Measurements from ENCODE around the gene ODAD4.

The ODAD4 gene

GRCh38 chr17:41973408-41973811 is 43.0 kb downstream of the ODAD4 start:
- FAIRE-seq = no peak
- TF ChIP-seq CTCF (IDR thresholded peaks at IDR 0.05; ENCODE audit: insufficient read depth, missing control alignments) = no peak
- no peak for DNase-seq (ENCODE audit: insufficient read length, low spot score)

- TF ChIP-seq CTCF (IDR thresholded peaks at IDR 0.05; ENCODE audit: insufficient read depth, missing control alignments) = no peak
- no peak for DNase-seq (ENCODE audit: insufficient read length, low spot score)
- no peak for FAIRE-seq
These were observed 43.6 kb downstream of the ODAD4 start for GRCh38 chr17:41974031-41974430.

- DNase-seq (ENCODE audit: insufficient read length, low spot score) = no peak
- TF ChIP-seq CTCF (IDR thresholded peaks at IDR 0.05; ENCODE audit: insufficient read depth, missing control alignments) = no peak
- FAIRE-seq = no peak
These were observed 44.2 kb downstream of the ODAD4 start for GRCh38 chr17:41974658-41975057.

GRCh38 chr17:41975099-41976083 is 45.0 kb downstream of the ODAD4 start:
- TF ChIP-seq CTCF (IDR thresholded peaks at IDR 0.05; ENCODE audit: insufficient read depth, missing control alignments) = no peak
- no peak for FAIRE-seq
- no peak for DNase-seq (ENCODE audit: insufficient read length, low spot score)

- no peak for DNase-seq (ENCODE audit: insufficient read length, low spot score)
- TF ChIP-seq CTCF (IDR thresholded peaks at IDR 0.05; ENCODE audit: insufficient read depth, missing control alignments) = no peak
- FAIRE-seq = no peak
These were observed 45.8 kb downstream of the ODAD4 start for GRCh38 chr17:41976142-41976768.

GRCh38 chr17:41977991-41978390 is 47.6 kb downstream of the ODAD4 start:
- FAIRE-seq (no peak), DNase-seq (ENCODE audit: insufficient read length, low spot score) (no peak)
- no peak for TF ChIP-seq CTCF (IDR thresholded peaks at IDR 0.05; ENCODE audit: insufficient read depth, missing control alignments)
